Astrocyte (in vitro differentiated cells and primary cell): ENCODE data around the gene NENF. TPM values are rescaled to one million over a fixed set of nuclear protein-coding genes. Genes with fewer than 3 reads are reported as not detected.

Source experiments
- DNase-seq: peaks from one replicate; pipeline ENCODE4 v3.0.0-alpha.2; 2010; ENCODE audit warnings: low read depth
- FAIRE-seq: peaks from 2 replicates; lab custom pipeline; 2011; peaks lifted over from hg19 to GRCh38; lab: Jason Lieb, UNC
- H2AFZ ChIP-seq: 2 replicates; pipeline ENCODE4 v1.6.0; 2012; ENCODE audit warnings: low read depth, low read length, inconsistent platforms
- H3K27ac ChIP-seq: 2 replicates; pipeline ENCODE4 v1.5.1; 2011; ENCODE audit warnings: low read depth, low read length, inconsistent platforms
- H3K27me3 ChIP-seq: 2 replicates; pipeline ENCODE4 v1.6.0; 2011; ENCODE audit warnings: low read length, inconsistent platforms; ENCODE audit not compliant: insufficient read depth
- H3K36me3 ChIP-seq: 2 replicates; pipeline ENCODE4 v1.5.1; 2011; ENCODE audit warnings: low read length, inconsistent platforms; ENCODE audit not compliant: insufficient read depth
- H3K4me1 ChIP-seq: 2 replicates; pipeline ENCODE4 v1.5.1; 2011; ENCODE audit warnings: low read length, inconsistent platforms; ENCODE audit not compliant: insufficient read depth
- H3K4me2 ChIP-seq: 2 replicates; pipeline ENCODE4 v1.6.0; 2012; ENCODE audit warnings: low read length, inconsistent platforms
- H3K4me3 ChIP-seq: 2 replicates; pipeline ENCODE4 v1.5.1; 2011; ENCODE audit warnings: low read depth, mild to moderate bottlenecking, low read length, inconsistent platforms; ENCODE audit not compliant: insufficient read depth
- H3K79me2 ChIP-seq: 2 replicates; pipeline ENCODE4 v1.6.0; 2012; ENCODE audit warnings: mild to moderate bottlenecking, low read length, inconsistent platforms; ENCODE audit not compliant: insufficient read depth
- H3K9ac ChIP-seq: 2 replicates; pipeline ENCODE4 v1.6.0; 2012; ENCODE audit warnings: mild to moderate bottlenecking, low read length, inconsistent platforms
- H3K9me3 ChIP-seq: 2 replicates; pipeline ENCODE4 v1.5.1; 2012; ENCODE audit warnings: low read depth, mild to moderate bottlenecking, low read length, inconsistent platforms; ENCODE audit not compliant: insufficient read depth
- H4K20me1 ChIP-seq: 2 replicates; pipeline ENCODE4 v1.6.0; 2012; ENCODE audit warnings: low read length, inconsistent platforms; ENCODE audit not compliant: insufficient read depth
- H3K27ac Mint-ChIP-seq: one replicate; pipeline ENCODE4 v1.8.0; 2021; ENCODE audit warnings: mild to moderate bottlenecking, mixed read lengths; ENCODE audit not compliant: unreplicated experiment
- H3K27me3 Mint-ChIP-seq: one replicate; pipeline ENCODE4 v1.8.0; 2021; ENCODE audit warnings: low read depth, mixed read lengths; ENCODE audit not compliant: unreplicated experiment
- H3K36me3 Mint-ChIP-seq: one replicate; pipeline ENCODE4 v1.8.0; 2021; ENCODE audit warnings: low read depth, mixed read lengths; ENCODE audit not compliant: unreplicated experiment
- H3K4me1 Mint-ChIP-seq: one replicate; pipeline ENCODE4 v1.8.0; 2021; ENCODE audit warnings: low read depth, mixed read lengths; ENCODE audit not compliant: unreplicated experiment
- H3K4me3 Mint-ChIP-seq: one replicate; pipeline ENCODE4 v1.8.0; 2021; ENCODE audit warnings: mild to moderate bottlenecking, moderate library complexity, mixed read lengths; ENCODE audit not compliant: unreplicated experiment
- H3K9me3 Mint-ChIP-seq: one replicate; pipeline ENCODE4 v1.8.0; 2021; ENCODE audit warnings: mild to moderate bottlenecking, mixed read lengths; ENCODE audit not compliant: unreplicated experiment
- CTCF ChIP-seq: IDR thresholded peaks from 2 replicates; pipeline ENCODE4 v1.5.1; 2011; ENCODE audit warnings: low read depth, mild to moderate bottlenecking, inconsistent platforms, low read length, moderate library complexity; ENCODE audit not compliant: insufficient read depth
- EZH2 ChIP-seq: IDR thresholded peaks from 2 replicates; pipeline ENCODE4 v1.6.1; 2012; ENCODE audit warnings: mild to moderate bottlenecking, low read length, inconsistent platforms; ENCODE audit not compliant: insufficient read depth
- total RNA-seq: library from RNA; stranded (reverse); gene quantifications from 2 replicates; pipeline ENCODE4 v1.2.1, GENCODE V29; 2021

Gene NENF
- total RNA-seq, 1 donor from 2014 or later = 34.4 TPM

GRCh38 chr1:212457740-212458338, 25.1 kb downstream of the NENF start:
- no peaks in the 10 kb centered on the region for H3K79me2 ChIP-seq
- H3K4me2 ChIP-seq = no peak overlapping the region
- TF ChIP-seq CTCF (peak; percentile 41), EZH2 (no peak)
- H3K36me3 Mint-ChIP-seq = no peaks in the 10 kb centered on the region
- peaks cover 13% of the 10 kb centered on the region for H3K27me3 Mint-ChIP-seq
- no peak overlapping the region for H3K4me3 ChIP-seq
- no peak overlapping the region for H3K9ac ChIP-seq
- H4K20me1 ChIP-seq = no peaks in the 10 kb centered on the region
- no peaks in the 10 kb centered on the region for H3K27me3 ChIP-seq
- H3K27ac Mint-ChIP-seq = no peak overlapping the region
- H3K27ac ChIP-seq = no peak overlapping the region
- no peaks in the 10 kb centered on the region for H3K4me1 Mint-ChIP-seq
- H3K9me3 ChIP-seq = peaks cover 3% of the 10 kb centered on the region
- H3K9me3 Mint-ChIP-seq = peaks cover 2% of the 10 kb centered on the region
- DNase-seq (no peak), FAIRE-seq (no peak)
- H3K36me3 ChIP-seq = no peaks in the 10 kb centered on the region
- no peak overlapping the region for H3K4me3 Mint-ChIP-seq
- H3K4me1 ChIP-seq = peaks cover 3% of the 10 kb centered on the region
- no peak overlapping the region for H2AFZ ChIP-seq

GRCh38 chr1:212458817-212459216, 26.1 kb downstream of the NENF start:
- peaks cover 3% of the 10 kb centered on the region for H3K27me3 ChIP-seq
- H3K4me1 Mint-ChIP-seq = no peaks in the 10 kb centered on the region
- H3K36me3 Mint-ChIP-seq = no peaks in the 10 kb centered on the region
- H3K27ac ChIP-seq = no peak overlapping the region
- no peaks in the 10 kb centered on the region for H3K4me1 ChIP-seq
- peaks cover 3% of the 10 kb centered on the region for H3K9me3 ChIP-seq
- H3K9me3 Mint-ChIP-seq = peaks cover 2% of the 10 kb centered on the region
- TF ChIP-seq EZH2 = no peak
- no peak for TF ChIP-seq CTCF
- no peaks in the 10 kb centered on the region for H3K36me3 ChIP-seq
- H3K4me3 Mint-ChIP-seq = no peak overlapping the region
- no peak overlapping the region for H3K4me2 ChIP-seq
- FAIRE-seq = no peak
- no peak overlapping the region for H3K9ac ChIP-seq
- no peak overlapping the region for H2AFZ ChIP-seq
- H3K4me3 ChIP-seq = no peak overlapping the region
- no peaks in the 10 kb centered on the region for H3K79me2 ChIP-seq
- no peak overlapping the region for H3K27ac Mint-ChIP-seq
- no peaks in the 10 kb centered on the region for H4K20me1 ChIP-seq
- peaks cover 15% of the 10 kb centered on the region for H3K27me3 Mint-ChIP-seq
- no peak for DNase-seq

GRCh38 chr1:212459656-212460055, 26.9 kb downstream of the NENF start:
- no peaks in the 10 kb centered on the region for H3K36me3 ChIP-seq
- H3K79me2 ChIP-seq = no peaks in the 10 kb centered on the region
- peaks cover 3% of the 10 kb centered on the region for H3K27me3 ChIP-seq
- H3K27me3 Mint-ChIP-seq = peaks cover 10% of the 10 kb centered on the region
- H2AFZ ChIP-seq = no peak overlapping the region
- TF ChIP-seq EZH2 (no peak), CTCF (no peak)
- H3K4me1 Mint-ChIP-seq = no peaks in the 10 kb centered on the region
- H3K36me3 Mint-ChIP-seq = no peaks in the 10 kb centered on the region
- no peak overlapping the region for H3K4me2 ChIP-seq
- FAIRE-seq (no peak), DNase-seq (no peak)
- no peak overlapping the region for H3K9ac ChIP-seq
- H3K9me3 Mint-ChIP-seq = peaks cover 2% of the 10 kb centered on the region
- H3K9me3 ChIP-seq = peaks cover 3% of the 10 kb centered on the region
- H3K27ac Mint-ChIP-seq = no peak overlapping the region
- no peaks in the 10 kb centered on the region for H3K4me1 ChIP-seq
- H3K4me3 Mint-ChIP-seq = no peak overlapping the region
- H4K20me1 ChIP-seq = no peaks in the 10 kb centered on the region
- H3K27ac ChIP-seq = no peak overlapping the region
- H3K4me3 ChIP-seq = no peak overlapping the region
